Measurements from ENCODE around the gene CEP70.

DNA sequence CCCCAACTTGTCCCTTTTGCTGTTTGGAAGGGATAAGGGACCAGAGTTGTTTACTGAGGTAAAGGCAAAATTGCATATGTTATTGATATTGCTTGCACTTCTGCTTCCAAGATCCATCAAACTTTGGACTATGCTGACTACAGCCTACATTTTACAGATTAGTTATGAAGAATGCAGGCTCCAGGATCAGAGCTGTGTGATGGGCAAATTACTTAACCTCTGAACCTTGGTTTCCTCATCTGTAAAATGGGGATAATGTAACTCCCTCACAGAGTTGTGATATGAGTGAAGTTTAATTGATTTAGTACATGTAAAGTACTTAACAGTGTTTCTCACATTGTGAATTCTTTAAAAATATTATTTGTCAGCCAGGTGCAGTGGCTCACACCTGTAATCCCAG lies 30.5 kb upstream of the CEP70 start:
- TF ChIP-seq, protein P1, sequence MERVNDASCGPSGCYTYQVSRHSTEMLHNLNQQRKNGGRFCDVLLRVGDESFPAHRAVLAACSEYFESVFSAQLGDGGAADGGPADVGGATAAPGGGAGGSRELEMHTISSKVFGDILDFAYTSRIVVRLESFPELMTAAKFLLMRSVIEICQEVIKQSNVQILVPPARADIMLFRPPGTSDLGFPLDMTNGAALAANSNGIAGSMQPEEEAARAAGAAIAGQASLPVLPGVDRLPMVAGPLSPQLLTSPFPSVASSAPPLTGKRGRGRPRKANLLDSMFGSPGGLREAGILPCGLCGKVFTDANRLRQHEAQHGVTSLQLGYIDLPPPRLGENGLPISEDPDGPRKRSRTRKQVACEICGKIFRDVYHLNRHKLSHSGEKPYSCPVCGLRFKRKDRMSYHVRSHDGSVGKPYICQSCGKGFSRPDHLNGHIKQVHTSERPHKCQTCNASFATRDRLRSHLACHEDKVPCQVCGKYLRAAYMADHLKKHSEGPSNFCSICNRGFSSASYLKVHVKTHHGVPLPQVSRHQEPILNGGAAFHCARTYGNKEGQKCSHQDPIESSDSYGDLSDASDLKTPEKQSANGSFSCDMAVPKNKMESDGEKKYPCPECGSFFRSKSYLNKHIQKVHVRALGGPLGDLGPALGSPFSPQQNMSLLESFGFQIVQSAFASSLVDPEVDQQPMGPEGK (CRISPR knock-in tag; IDR thresholded peaks at IDR 0.05; ENCODE audit: borderline replicate concordance): no peak
- TF ChIP-seq ZNF8 (CRISPR knock-in tag; IDR thresholded peaks at IDR 0.05) (no peak), ARNTL (CRISPR knock-in tag; IDR thresholded peaks at IDR 0.05; ENCODE audit: borderline replicate concordance, low read depth) (no peak), ISL1 (CRISPR knock-in tag; IDR thresholded peaks at IDR 0.05) (no peak), PPARA (CRISPR knock-in tag; IDR thresholded peaks at IDR 0.05; ENCODE audit: borderline replicate concordance) (no peak), SNAI2 (CRISPR knock-in tag; IDR thresholded peaks at IDR 0.05) (no peak), TCF4 (CRISPR knock-in tag; IDR thresholded peaks at IDR 0.05; ENCODE audit: borderline replicate concordance) (no peak), ZNF70 (CRISPR knock-in tag; IDR thresholded peaks at IDR 0.05) (no peak), GLIS3 (CRISPR knock-in tag; IDR thresholded peaks at IDR 0.05) (no peak), ZFP30 (CRISPR knock-in tag; IDR thresholded peaks at IDR 0.05) (no peak)
- TF ChIP-seq, protein P2, sequence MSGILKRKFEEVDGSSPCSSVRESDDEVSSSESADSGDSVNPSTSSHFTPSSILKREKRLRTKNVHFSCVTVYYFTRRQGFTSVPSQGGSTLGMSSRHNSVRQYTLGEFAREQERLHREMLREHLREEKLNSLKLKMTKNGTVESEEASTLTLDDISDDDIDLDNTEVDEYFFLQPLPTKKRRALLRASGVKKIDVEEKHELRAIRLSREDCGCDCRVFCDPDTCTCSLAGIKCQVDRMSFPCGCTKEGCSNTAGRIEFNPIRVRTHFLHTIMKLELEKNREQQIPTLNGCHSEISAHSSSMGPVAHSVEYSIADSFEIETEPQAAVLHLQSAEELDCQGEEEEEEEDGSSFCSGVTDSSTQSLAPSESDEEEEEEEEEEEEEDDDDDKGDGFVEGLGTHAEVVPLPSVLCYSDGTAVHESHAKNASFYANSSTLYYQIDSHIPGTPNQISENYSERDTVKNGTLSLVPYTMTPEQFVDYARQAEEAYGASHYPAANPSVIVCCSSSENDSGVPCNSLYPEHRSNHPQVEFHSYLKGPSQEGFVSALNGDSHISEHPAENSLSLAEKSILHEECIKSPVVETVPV (CRISPR knock-in tag; IDR thresholded peaks at IDR 0.05): no peak
